HG02678 (cell line): ENCODE measurements around the gene UBE2D2.
A peak's percentile ranks its signal among the peaks of the same experiment; 100 is the strongest.
"Not testable (repeated sequence)": the region's sequence is repeated elsewhere in the genome, so short reads cannot be mapped to it uniquely, and the experiment has no call there.

Experiments used
- ATAC-seq: cut with Tn5 transposase; IDR thresholded peaks from one replicate; pipeline ENCODE4 v1.9.1; 2021; ENCODE audit warnings: mild to moderate bottlenecking, moderate library complexity; ENCODE audit not compliant: unreplicated experiment

Gene UBE2D2

GRCh38 chr5:139560752-139561654 is at the start of gene UBE2D2:
UBE2D2 (plus strand) TSS chr5:139561339; CDS start chr5:139561792, 453 bp downstream.
- ATAC-seq: peak; percentile 78

DNA sequence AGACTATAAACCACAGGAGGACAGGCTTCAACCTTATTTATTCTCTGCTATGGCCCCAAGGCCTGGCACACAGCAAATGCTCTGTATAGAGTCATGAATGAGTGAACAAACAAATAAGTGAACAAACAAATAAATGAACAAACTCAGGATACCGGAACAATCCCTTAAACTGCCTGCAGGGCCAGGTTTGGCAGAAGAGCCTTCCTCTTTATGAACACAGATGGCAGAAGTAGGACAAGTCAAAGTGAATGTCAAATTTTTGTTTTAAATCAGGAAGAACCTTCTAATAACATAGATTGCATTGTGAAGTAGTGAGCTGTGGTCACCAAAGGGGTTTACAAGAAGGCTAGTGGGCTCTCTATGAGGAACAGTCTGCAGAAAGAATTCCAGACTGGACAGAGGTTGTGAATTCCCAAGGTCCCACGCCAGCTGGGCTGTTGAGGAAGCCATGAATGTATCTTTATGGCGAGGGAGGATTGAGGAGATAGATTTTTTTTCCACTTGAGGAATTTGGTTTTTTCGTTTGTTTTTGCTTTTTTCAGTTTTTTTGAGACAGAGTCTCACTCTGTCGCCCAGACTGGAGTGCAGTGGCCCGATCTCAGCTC is 48.3 kb upstream of the UBE2D2 start:
- no peak for ATAC-seq

DNA sequence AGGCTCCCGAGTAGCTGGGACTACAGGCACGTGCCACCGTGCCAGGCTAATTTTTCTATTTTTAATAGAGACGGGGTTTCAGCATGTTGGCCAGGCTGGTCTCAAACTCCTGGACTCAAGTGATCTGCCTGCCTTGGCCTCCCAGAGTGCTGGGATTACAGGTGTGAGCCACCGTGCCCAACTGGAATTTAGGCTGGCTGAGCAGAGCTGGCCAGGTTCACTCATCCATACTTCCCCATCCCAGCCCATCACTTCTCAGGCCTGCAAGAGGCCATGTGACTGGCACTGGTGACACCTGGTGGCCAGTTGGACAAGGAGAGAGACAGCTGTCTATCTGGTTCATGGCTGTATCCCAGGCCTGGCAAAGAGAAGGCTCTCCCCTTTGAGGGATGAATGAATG is 47.7 kb upstream of the UBE2D2 start:
- peak; percentile 39 for ATAC-seq

DNA sequence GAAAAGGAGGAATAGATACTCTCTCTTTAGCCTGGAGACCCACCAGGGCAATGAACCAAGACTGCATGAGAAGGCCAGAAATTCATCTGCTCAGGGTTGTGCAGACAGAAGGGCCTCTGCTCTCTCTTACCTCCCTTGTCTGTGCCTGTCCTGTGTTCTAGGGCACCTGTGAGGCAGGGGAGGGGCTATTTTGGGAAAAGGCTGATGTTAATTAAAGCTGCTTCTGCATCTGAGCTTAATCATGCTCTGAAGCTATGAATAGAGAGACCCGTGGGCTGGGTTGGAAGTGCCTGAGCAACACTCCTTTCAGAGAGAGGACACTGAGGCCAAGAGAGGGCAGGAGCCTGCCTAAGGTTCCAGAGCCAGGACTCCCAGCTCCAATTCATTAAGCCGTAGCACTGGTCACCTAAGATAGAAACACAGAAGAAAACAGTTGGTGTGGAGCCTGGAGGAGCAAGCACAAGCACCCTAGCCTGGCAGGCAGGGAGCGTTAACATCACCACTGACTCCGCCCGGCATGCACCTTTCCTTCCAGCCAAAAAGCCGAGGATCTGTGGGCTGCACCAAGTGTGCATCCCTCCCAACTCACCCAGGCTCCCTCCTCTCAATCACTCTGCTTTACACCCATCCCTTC is 47.2 kb upstream of the UBE2D2 start:
- ATAC-seq: no peak

- ATAC-seq: no peak
These were observed 46.7 kb upstream of the UBE2D2 start for GRCh38 chr5:139514486-139514856.

- peak; percentile 89 for ATAC-seq
These were observed 43.2 kb upstream of the UBE2D2 start for GRCh38 chr5:139517683-139518564.

DNA sequence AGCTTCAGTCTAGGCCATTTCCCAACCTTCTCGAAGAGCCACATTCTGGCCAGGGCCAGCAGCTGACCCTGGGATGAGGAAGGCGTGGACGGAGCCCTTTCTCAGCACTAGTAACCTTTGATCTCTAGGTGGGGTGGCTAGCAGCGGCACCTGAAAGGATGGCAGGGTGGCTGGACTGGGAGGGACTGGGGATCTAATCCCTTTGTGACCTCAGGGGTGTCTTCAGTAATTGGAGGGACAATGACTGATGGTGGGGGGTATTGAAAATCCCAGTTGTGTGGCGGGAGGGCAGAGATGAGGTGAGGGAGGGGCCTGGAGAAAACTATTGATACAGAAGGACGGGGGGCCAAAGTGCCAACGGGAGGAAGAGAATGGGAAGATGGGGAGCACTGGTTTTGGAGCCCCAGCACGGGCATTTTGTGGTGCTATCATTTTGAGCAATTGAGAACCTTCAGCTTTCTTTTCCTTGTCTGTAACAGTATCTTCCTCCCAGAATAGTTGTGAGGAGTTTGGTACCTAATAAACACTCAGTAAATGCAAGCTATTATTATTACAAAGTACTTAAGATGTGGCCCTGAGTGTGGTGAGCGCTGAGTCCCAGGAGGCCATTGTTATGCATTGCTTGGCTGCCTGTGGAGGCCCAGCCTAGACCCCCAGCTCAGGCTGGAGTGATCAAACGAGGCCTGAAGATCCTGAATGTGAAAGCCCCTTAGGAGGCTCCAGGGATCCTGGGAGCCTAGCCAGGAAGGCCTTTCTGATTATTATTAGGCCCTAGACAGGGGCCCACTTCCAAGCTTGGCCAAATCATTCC is 37.3 kb upstream of the UBE2D2 start:
- ATAC-seq: no peak

- ATAC-seq: no peak
These were observed 36.7 kb upstream of the UBE2D2 start for GRCh38 chr5:139524446-139524845.

DNA sequence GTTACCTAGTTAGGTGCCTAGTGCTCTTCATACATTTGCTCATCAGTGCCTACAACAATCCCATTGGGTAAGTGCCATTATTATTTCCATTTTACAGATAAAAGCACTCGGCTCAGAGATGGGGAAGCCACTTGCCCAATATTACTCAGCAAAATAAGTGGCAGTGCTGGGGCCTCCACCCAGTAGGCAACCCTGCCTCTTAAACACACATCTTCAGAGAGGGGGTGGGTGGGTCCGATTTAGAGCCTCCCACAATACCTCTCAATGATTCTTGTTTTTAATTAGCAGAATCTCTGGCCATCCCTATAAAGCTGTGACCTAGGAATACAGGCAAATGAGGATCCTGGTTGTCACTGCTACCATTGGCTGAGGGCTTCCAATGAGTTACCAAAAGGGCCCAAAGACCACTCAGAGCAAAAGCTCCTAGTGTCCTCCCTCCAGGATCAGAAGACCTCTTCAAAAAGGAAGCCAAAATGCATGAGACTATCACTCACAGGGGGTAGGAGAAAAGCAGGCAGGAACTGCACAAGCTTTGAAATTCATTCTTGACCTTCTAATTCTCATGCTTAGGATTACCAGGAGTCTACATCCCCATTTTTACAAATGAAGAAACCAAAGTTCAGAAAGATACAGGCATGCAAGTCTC is 36.1 kb upstream of the UBE2D2 start:
- no peak for ATAC-seq

DNA sequence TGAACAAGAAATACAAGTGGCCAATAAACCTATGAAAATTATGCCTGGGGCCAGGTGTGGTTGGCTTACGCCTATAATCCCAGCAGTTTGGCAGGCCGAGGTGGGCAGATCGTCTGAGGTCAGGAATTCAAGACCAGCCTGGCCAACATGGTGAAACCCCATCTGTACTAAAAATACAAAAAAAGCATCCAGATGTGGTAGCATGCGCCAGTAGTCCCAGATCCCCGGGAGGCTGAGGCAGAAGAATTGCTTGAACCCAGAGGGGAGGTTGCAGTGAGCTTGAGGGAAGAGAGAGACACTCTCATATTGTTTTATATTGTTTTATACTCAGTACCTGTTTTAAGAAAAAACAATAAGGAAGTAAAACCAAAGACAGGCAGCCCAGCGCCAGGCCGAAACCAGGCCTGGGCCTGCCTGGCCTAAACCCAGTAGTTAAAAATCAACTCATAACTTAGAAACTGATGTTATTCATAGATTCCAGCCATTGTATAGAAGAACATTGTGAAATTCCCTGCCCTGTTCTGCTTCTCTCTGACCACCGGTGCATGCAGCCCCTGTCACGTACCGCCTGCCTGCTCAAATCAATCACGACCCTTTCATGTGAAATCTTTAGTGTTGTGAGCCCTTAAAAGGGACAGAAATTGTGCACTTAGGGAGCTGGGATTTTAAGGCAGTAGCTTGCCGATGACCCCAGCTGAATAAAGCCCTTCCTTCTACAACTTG is 35.4 kb upstream of the UBE2D2 start:
- ATAC-seq: not testable (repeated sequence)

GRCh38 chr5:139526309-139527089 is 34.6 kb upstream of the UBE2D2 start:
- ATAC-seq: not testable (repeated sequence)

DNA sequence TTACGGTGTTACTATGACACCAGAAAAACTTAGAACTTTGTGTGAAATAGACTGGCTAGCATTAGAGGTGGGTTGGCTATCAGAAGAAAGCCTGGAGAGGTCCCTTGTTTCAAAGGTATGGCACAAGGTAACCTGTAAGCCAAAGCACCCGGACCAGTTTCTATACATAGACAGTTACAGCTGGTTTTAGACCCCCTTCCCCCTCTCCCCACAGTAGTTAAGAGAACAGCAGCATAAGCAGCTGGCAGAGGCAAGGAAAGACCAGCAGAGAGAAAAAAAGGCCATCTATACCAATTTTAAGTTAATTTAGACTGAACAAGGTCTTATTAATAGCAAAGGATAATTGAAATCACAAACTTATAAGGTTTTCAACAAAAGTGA is 34.1 kb upstream of the UBE2D2 start:
- not testable (repeated sequence) for ATAC-seq

- ATAC-seq: not testable (repeated sequence)
These were observed 33.2 kb upstream of the UBE2D2 start for GRCh38 chr5:139527896-139528467.

- not testable (repeated sequence) for ATAC-seq
These were observed 32.4 kb upstream of the UBE2D2 start for GRCh38 chr5:139528695-139529094.

DNA sequence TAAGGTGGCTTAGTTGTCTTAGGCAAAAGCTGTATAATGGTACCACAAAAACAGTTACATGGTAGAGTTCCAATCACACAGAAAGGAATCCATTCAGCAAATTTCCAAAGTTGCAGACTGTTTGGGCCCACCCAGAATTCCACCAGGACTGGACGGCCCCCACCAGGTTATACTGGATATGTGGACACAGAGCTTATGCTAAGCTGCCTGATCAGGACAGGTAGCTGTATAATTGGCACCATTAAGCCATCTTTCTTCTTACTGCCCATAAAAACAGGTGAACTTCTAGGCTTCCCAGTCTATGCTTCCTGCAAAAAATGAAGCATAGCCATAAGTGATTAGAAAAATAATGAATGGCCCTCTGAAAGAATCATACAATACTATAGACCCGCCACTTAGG is 31.1 kb upstream of the UBE2D2 start:
- ATAC-seq: not testable (repeated sequence)

DNA sequence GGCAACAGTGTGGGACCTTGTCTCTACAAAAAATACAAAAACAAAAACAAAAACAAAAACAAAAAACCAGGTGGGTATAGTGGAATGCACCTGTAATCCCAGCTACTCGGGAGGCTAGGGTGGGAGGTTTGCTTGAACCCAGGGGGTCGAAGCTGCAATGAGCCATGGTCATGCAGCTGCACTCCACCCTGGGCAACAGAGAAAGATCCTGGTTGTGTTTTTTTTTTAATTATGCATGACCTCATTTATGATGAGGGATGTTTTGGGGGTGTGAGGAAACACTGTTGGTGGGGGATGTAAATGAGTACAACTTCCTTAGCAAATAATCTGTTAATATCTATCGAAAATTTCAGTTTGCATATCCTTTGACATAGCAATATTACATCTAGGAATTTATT is 29.4 kb upstream of the UBE2D2 start:
- ATAC-seq: no peak

- peak; percentile 98 for ATAC-seq
These were observed 17.6 kb upstream of the UBE2D2 start for GRCh38 chr5:139543423-139543991.
